HG02870 (cell line): Measurements from ENCODE around the gene USP13.
"Not testable (repeated sequence)": the region's sequence is repeated elsewhere in the genome, so short reads cannot be mapped to it uniquely, and the experiment has no call there.

ENCODE experiments used
- ATAC-seq: cut with Tn5 transposase; IDR thresholded peaks from one replicate; pipeline ENCODE4 v1.9.1; 2021; ENCODE audit warnings: mild to moderate bottlenecking, moderate library complexity; ENCODE audit not compliant: unreplicated experiment

Gene USP13, protein sequence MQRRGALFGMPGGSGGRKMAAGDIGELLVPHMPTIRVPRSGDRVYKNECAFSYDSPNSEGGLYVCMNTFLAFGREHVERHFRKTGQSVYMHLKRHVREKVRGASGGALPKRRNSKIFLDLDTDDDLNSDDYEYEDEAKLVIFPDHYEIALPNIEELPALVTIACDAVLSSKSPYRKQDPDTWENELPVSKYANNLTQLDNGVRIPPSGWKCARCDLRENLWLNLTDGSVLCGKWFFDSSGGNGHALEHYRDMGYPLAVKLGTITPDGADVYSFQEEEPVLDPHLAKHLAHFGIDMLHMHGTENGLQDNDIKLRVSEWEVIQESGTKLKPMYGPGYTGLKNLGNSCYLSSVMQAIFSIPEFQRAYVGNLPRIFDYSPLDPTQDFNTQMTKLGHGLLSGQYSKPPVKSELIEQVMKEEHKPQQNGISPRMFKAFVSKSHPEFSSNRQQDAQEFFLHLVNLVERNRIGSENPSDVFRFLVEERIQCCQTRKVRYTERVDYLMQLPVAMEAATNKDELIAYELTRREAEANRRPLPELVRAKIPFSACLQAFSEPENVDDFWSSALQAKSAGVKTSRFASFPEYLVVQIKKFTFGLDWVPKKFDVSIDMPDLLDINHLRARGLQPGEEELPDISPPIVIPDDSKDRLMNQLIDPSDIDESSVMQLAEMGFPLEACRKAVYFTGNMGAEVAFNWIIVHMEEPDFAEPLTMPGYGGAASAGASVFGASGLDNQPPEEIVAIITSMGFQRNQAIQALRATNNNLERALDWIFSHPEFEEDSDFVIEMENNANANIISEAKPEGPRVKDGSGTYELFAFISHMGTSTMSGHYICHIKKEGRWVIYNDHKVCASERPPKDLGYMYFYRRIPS

DNA sequence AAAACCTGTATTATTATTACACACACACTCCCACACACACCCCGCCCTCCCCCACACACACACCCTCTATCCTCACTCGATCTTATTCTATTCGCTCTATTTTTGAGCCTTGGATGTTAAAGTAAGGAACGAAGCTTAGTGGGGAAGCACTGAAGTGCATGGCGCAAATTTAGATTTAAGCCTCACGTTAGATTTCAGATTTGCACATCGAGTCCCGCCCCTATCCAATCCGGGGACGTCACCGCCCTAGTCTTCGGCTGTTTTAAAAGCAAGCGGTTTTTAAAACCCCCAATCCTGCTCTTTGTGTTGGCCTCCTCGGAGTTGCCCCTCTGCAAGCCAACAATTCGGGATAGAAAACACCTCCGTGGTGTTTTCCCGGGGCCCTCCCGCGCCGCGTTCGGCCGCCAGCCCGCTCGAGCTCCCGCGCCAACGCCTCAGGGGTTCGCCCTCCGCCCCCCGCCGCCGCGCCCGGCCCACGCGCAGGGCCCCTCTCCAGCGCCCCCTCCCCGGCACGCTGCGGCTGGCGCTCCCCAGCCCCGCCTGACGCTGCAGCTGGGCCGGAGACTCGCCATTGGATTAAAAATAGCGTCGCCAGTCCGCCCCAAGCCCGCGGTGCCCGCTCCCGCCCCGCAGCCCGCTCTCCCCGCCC, at the start of gene USP13:
TSS of gene USP13 (plus strand) at position 594 of the 649 bp plus-strand sequence. CDS start 186 bp downstream, outside the sequence.
- ATAC-seq: peak; percentile 50

DNA sequence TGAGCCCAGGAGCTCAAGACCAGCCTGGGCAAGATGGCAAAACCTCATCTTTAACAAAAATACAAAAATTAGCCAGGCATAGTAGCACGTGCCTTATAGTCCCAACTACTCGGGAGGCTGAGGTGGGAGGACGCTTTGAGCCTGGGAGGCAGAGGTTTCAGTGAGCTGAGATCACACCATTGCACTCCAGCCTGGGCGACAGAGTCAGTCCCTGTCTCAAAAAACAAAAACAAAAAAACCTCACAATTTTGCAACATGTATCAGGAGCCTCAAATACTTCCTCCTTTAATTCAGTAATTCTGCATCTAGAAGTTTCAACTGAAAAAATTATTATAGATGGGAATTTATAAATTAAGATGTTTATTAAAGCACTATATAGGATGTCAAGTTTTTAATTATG, 49.5 kb upstream of the USP13 start:
- ATAC-seq: no peak

DNA sequence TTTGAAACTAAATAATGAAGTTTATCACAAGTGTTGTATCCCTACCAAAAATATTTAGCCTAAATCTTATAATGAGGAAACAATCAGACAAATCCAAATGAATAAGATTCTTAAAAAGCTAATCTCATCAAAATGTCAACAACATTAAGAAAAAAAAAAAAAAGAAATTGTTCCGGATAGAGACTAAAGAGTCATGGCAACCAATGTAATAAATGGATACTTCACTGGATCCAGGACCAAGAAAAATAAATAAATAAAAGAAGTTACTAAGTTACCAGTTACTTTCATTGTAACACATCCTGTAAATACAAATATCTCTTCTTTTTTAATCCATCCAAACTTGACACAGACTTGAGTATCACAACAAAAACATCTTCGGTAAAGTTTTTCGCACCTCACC, 49.0 kb upstream of the USP13 start:
- ATAC-seq: no peak

DNA sequence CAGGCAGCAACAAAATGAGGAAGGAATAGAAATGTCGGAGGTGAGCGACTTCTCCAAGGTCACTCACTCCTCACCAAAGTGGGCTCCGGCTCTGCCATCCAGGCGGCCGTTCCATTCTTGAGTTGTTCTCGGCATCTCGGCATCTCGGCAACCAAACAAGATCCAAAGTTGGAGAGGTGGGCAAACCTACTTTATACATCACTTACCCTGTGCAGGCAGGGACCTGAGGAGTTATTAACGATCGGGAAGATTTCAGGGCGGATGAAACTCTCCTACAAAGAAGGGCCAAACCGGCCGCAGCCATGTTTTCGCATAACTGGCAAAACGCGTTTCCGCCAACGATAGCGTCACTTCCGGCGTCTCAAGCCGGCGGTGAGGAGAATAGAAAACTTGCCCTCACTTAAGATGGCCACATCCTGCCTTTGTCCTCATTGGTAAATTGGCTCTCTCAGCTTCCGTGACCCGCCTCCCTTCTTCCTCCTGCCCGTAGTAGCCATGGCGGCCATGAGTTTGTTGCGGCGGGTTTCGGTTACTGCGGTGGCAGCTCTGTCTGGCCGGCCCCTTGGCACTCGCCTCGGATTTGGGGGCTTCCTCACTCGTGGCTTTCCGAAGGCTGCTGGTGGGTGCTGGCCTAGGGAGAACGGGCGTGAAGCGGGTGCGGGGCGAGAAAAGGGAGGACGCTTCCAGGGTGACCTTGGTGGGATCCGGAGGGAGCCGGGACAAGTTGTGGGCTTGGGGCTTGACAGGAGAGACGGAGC, 48.3 kb upstream of the USP13 start, which contains the start of the genes MRPL47 and NDUFB5:
TSS of gene MRPL47 (minus strand) at position 318 of the 758 bp plus-strand sequence. CDS start at position 304, 14 bp downstream.
TSS of gene NDUFB5 (plus strand) at position 474 of the 758 bp plus-strand sequence. CDS start at position 496, 22 bp downstream.
- ATAC-seq: peak; percentile 92

DNA sequence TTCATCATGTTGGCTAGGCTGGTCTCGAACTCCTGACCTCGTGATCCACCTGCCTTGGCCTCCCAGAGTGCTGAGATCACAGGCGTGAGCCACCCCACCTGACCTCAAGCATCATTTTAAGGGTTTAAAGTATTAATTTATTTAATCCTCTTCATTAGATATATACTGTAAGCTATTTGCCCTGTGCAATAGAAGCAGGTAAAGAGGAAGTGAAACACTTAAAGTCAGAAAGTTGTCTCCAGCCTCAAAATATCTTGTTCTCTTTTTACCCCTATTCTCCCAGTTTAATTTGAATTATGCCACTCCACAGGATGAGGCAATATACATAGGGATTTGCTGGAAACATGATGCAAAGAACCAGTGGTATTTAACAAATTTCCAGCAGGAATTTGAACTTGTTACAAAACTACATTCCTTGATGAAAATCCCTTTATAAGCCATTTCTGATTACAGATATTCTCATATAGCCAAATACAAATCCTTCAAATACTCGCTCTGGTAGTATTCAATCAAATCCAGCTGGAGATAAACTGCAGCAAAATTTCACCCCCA, 46.2 kb upstream of the USP13 start:
- no peak for ATAC-seq

DNA sequence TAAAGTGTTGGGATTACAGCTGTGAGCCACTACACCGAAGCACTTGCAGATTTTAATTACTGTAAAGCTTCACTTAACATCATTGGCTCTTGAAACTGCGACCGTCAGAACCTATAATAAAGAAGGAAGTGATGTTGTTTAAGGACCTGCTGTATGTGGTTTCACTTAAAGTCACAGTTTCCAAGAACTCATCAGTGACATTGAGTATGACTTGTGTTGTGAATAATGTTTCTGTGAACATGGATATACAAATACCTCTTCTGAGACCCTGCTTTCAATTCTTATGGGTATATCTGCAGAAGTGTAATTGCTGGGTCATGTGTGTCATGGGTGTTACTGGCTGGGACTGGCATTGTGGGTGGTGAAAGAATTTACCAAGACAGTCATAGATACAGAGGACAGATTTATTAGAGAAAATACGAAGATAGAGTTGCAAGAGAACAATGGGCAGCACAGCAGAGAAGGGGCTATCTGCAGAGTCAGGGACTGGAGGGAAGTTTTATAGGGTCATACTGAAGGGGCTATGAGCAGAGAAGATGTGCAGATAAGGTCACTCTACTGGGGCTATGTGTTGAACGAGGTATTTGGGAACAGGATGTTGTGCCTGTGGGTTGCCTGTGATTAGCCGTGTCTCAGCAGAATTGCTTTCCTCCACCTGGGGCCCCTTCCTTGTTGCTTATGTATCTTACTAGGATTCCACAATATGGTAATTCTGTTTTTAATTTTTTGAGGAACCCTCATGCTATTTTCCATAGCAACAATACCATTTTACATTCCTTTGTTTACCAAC, 43.7 kb upstream of the USP13 start:
- peak; percentile 69 for ATAC-seq

DNA sequence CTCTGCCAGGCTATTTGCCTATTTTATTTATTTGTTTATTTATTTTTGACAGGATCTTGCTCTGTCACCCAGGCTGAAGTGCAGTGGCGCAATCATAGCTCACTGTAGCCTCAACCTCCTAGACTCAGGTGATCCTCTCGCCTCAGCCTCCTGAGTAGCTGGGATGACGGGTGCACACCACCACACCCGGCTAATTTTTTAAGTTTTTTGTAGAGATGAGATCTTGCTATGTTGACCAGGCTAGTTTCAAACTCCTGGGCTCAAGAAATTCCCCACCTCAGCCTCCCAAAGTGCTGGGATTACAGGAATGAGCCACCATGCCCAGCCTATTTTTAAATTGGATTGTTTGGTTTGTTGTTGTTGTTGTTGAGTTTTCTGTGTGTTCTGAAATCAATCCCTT, 42.8 kb upstream of the USP13 start:
- no peak for ATAC-seq

DNA sequence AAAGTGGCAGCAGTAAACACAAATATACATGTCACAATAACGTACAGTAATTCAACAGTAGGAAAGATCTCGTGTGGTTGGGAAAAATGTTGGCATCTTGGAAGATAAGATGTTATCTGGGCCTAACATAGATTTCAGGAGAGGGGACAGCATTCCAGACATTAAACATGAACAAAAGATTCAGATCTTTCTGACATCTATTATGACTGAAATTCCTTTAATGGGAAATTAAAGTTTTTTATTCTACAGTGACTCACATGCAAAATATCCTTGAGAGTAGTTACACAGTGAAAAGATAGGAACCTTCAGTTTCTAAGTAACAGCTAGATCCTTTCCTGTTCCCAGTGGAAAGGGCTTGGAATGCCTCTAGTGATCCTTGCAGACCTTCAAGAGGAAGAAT, 39.0 kb upstream of the USP13 start:
- ATAC-seq: no peak

DNA sequence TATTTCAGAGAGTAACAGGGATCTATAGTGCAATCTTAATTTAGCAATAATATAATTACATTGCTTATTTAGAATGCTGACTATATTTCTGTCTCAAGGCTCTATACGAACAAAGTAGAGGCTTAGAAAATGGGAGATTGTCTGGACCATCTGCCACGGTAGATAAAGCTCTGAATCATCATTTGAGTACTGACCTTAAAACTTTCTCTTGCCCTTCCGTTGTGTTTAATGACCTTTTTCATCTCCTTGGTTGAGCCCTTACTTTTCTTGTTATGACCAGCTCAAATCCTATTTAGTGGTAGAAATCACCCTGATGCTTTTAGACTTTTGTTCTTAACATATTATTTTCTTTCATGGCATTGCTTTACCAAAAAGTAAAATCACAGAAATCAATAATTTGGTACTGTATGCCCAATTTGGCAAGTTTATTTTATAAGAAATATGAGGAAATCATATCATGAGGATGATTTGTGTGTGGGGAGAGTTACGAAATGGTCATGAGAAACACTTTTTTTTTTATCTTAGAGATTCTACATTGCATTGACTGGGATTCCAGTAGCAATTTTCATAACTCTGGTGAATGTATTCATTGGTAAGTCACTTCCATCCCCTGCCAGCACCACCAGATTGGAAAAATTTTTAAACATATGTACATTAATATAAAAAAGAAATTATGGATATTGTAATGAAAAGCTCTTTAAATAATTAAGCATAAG, 37.2 kb upstream of the USP13 start:
- ATAC-seq: no peak

DNA sequence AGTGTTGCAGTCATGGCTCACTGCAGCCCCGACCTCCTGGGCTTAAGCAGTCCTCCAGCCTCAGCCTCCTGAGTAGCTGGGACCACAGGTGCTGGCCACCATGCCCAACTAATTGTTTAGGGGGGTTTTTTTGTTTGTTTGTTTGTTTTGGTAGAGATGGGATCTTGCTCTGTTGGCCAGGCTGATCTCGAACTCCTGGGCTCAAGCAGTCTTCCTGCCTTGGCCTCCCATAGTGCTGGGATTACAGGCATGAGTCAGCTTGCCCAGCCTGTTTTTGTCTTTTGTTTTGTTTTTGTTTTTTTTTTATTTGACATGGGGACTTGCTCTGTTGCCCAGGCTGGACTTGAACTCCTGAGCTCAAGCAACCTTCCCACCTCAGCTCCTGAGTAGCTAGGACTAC, 30.8 kb upstream of the USP13 start:
- ATAC-seq: no peak

DNA sequence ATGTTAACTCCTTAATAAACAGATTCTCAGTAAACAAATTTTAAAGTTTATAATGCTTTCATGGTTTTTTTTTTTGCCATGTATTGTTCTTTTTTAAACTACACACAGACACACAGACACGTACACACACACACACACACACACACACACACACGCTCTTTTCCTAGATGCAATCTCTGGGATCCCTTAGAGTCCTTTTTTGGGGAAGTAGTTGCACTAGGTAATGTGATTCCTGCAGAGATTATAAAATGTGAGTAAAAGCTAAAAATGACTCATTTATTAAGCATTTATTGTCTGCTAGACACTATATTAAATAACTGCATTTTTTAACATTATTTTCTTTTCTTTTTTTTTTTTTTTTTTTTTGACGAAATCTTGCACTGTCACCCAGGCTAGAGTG, 28.4 kb upstream of the USP13 start:
- no peak for ATAC-seq

DNA sequence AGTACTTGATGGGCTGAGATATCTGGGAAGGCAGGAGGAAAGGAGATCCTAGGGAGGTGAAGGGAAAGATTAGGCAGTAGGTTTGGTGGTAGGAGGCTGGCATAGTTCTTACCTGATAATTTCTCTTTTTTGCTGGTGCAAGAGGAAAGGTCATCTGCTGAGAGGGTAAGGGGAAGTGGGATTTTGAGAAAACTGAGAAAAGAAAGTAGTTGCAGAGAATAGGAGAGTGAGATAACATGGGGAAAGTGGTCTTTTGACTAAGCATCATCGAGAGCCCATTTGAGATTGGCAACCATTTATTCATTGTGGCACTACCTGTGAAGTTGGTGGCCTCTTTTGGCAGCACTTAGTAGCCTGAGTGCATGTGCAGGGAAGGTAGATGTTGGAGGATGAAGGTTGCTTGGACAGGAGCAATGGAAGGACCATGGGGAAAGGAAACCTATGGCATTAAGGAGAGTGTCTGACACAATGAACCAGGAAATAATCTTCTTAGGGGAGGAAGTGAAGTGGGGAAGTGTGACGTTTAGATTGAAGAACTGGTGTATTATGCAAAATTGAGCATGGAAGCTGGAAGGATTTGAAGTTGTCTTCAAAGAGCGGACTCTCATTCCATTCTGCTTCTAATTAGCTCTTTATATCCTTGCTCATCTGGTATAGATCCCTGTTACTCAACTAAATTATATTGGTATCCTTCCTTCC, 21.9 kb upstream of the USP13 start:
- ATAC-seq: peak; percentile 63

DNA sequence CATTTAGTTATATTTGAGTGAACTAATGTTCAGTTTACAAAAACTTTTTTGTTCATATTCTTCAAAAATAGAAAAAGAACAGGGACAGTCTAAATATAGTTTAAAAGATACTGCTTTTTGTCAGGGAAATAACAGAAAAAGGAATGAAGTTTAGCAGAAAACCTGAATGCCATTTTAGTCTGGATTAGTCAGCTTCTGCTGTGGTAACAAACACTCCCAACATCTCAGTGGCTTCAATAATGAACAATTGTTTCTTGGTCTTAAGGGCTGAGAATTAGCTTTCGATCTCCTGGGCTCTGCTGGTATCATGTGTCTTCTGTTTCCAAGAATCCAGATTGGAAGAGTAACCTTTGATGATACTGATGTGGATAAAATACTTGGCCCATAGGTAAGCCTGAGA, 12.4 kb upstream of the USP13 start:
- ATAC-seq: no peak

DNA sequence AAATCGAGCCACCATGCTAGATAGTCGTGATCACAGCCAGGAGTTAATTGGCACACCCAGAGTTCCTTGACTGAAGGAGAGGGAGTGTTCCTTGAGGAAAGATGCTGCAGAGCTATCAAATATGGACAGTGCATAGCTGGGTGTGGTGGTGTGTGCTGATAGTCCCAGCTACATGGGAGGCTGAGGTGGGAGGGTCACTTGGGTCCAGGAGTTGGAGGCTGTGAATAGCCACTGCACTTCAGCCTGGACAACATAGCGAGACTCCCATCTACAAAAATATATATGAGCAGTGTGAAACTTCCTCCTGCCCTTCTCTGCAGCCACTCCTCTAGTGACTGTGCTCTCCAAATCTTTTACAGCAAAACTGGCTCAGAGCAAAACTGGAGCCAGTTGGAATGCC, 10.0 kb upstream of the USP13 start:
- no peak for ATAC-seq

DNA sequence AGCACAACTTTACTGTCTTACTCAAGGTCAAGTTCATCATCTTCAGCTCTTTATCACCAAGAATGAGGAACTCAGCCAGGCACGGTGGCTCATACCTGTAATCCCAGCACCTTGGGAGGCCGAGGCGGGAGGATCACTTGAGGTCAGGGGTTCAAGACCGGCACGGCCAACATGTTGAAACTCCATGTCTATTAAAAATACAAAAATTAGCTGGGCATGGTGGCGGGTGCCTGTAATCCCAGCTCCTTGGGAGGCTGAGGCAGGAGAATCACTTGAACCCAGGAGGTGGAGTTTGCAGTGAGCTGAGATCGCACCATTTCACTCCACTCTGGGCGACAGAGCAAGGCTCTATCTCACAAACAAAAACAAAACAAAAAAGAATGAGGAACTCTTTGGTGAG, 9.0 kb upstream of the USP13 start:
- ATAC-seq: not testable (repeated sequence)

DNA sequence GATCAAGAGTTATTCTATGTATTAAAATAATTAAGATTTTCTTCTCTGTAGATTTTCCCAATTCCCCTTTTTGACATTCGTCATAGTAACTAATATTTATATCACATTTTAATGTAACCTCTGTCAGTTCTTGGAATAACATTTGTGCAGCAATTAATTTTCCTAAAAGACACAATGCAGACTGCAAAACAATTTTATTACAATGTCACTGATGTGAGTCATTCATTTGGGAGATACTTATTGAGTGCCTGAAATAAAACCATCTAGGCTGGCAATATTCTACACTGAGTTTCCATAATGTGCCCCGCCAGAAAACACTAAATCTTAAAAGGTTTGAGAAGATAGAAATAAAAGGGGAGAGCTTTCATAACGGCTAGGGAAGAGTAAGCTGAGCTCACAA, 6.7 kb upstream of the USP13 start:
- ATAC-seq: no peak

DNA sequence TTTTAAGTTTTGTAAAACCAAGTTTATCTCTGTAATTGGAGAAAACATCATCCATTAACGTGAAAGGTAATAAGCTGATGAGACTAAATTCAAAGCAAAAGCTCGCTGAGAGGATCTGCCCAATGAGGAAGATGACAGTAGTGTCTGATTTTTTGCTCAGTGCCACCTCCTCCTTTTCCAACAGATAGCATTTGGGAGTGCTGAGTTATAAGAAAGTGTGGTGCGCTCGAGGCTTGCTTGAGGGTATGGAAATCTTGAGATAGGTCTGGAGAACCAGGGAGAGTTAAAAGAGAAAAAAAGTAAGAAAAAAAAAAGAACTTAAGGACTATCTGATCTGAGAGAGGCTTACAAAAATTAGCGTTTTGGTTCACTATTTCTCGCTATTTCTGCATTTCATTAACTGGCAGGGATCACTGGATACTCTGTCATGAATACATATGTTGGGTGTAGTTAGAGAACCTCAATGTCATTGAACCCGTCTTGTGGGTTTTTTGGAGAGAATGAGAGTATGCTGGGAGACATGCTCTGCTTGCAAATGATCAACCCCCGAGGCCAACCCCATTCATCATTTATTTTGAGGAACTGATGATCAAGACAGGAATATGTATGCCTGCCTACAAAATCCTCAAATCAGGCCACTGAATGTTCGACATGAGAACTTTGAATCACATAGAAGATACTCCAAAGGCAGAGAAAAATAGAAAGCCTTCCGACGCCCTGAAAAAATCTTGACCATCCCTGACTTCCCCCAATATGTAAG, 973 bp upstream of the USP13 start:
- ATAC-seq: no peak
